HepG2 (cell line): Measurements from ENCODE around the gene PRRC1. TPM values are rescaled to one million over a fixed set of nuclear protein-coding genes. Genes with fewer than 3 reads are reported as not detected.

Experiments
- ATAC-seq: fragments of 200-7000 bp; cut with Tn5 transposase; 3 replicates; pipeline ENCODE4 v1.9.1; 2020; ENCODE audit warnings: mild to moderate bottlenecking, moderate library complexity
- BruUV-seq: library from RNA; stranded (reverse); fragments of 400-500 nt; replicated peaks from 2 replicates; lab custom pipeline; 2021; lab: Mats Ljungman, UMichigan
- CTCF ChIA-PET: fragments of 300-600 bp; formaldehyde crosslinking; extraction: SDS; loops from one replicate; lab custom pipeline; 2021; ENCODE audit warnings: low total read pairs, inconsistent platforms, low intra/inter-chr PET ratio; lab: Yijun Ruan, JAX
- POLR2A ChIA-PET: fragments of 350-600 bp; sonication (Branson Sonifier 250); formaldehyde crosslinking; loops from one replicate; lab custom pipeline; 2020; ENCODE audit warnings: antibody characterized with exemption, inconsistent platforms; lab: Yijun Ruan, JAX
- DNase-seq: peaks from one replicate; pipeline ENCODE4 v3.0.0-alpha.2; 2015; ENCODE audit warnings: low spot score
- FAIRE-seq: peaks from 3 replicates; lab custom pipeline; 2011; peaks lifted over from hg19 to GRCh38; lab: Jason Lieb, UNC
- H2AFZ ChIP-seq: one replicate; pipeline ENCODE4 v1.6.1; 2011; ENCODE audit warnings: low read length, inconsistent platforms
- H3K27ac ChIP-seq: fragments of 300-600 bp; 3 replicates; pipeline ENCODE4 v1.8.0; 2011; ENCODE audit warnings: mixed run types, mild to moderate bottlenecking, mixed read lengths, low read length, inconsistent platforms; ENCODE audit not compliant: insufficient read depth; ENCODE audit errors: extremely low read length
- H3K27me3 ChIP-seq, 2 experiments: fragments of 200-600 bp in 1 of 2; 2 replicates in 1 of 2; 3 replicates in 1 of 2; pipeline versions ENCODE4 v1.6.0 to v1.8.0; 2011; ENCODE audit warnings: low read length in 2 of 2, mild to moderate bottlenecking in 2 of 2, moderate library complexity in 2 of 2, inconsistent platforms in 1 of 2; ENCODE audit not compliant: insufficient read depth in 2 of 2, control insufficient read depth in 1 of 2
- H3K36me3 ChIP-seq, 2 experiments: fragments of 200-600 bp in 1 of 2; replicated peaks in 1 of 2; 2 replicates in 1 of 2; 3 replicates in 1 of 2; pipeline versions ENCODE4 v1.5.1 to v1.8.0; 2011; ENCODE audit warnings: low read length in 2 of 2, inconsistent platforms in 1 of 2; ENCODE audit not compliant: insufficient read depth in 2 of 2, control insufficient read depth in 1 of 2
- H3K4me1 ChIP-seq: 2 replicates; pipeline ENCODE4 v1.5.1; 2012; ENCODE audit warnings: low read length, inconsistent platforms; ENCODE audit not compliant: insufficient read depth
- H3K4me2 ChIP-seq: 2 replicates; pipeline ENCODE4 v1.6.0; 2011; ENCODE audit warnings: low read depth, low read length, inconsistent platforms
- H3K4me3 ChIP-seq, 3 experiments: fragments of 200-600 bp in 1 of 3; sonication (generic), shearing (Covaris generic) in 1 of 3; replicated peaks in 1 of 3; 2 replicates each; pipeline ENCODE4 v1.5.1; 2011 to 2016; ENCODE audit warnings: low read length in 3 of 3, inconsistent platforms in 2 of 3, low read depth in 2 of 3, mild to moderate bottlenecking in 2 of 3, control low read depth in 1 of 3, mixed read lengths in 1 of 3; ENCODE audit not compliant: insufficient read depth in 1 of 3
- H3K79me2 ChIP-seq: one replicate; pipeline ENCODE4 v1.6.1; 2011; ENCODE audit warnings: low read length, inconsistent platforms; ENCODE audit not compliant: insufficient read depth
- H3K9ac ChIP-seq: 2 replicates; pipeline ENCODE4 v1.6.0; 2011; ENCODE audit warnings: mild to moderate bottlenecking, low read depth, low read length, inconsistent platforms; ENCODE audit not compliant: insufficient read depth
- H3K9me3 ChIP-seq: 2 replicates; pipeline ENCODE4 v1.5.1; 2012; ENCODE audit warnings: mild to moderate bottlenecking, low read length
- H4K20me1 ChIP-seq: 2 replicates; pipeline ENCODE4 v1.6.0; 2011; ENCODE audit warnings: inconsistent platforms, mild to moderate bottlenecking, low read length, moderate library complexity; ENCODE audit not compliant: insufficient read depth
- BHLHE40 ChIP-seq: IDR thresholded peaks from 2 replicates; pipeline ENCODE4 v1.6.1; 2011; ENCODE audit warnings: low read length, improper control_type of control experiment
- BRD4 ChIP-seq: sonication (generic); formaldehyde crosslinking; IDR thresholded peaks from 2 replicates; pipeline ENCODE4 v1.4.0; 2020; ENCODE audit warnings: missing genetic modification reagents
- IRF2 ChIP-seq: IDR thresholded peaks from 2 replicates; pipeline ENCODE4 v1.6.1; 2018; ENCODE audit warnings: missing genetic modification reagents, missing compliant biosample characterization
- MBD4 ChIP-seq: IDR thresholded peaks from 2 replicates; pipeline ENCODE4 v1.6.1; 2012; ENCODE audit warnings: low read length, inconsistent platforms, borderline replicate concordance
- MED1 ChIP-seq: sonication (generic); formaldehyde crosslinking; IDR thresholded peaks from 2 replicates; pipeline ENCODE4 v1.4.0; 2020; ENCODE audit warnings: missing genetic modification reagents
- NCOA2 ChIP-seq: sonication (generic); formaldehyde crosslinking; IDR thresholded peaks from 2 replicates; pipeline ENCODE4 v1.8.0; 2022; ENCODE audit warnings: inconsistent platforms
- PRMT3 ChIP-seq: sonication (generic); formaldehyde crosslinking; IDR thresholded peaks from 2 replicates; pipeline ENCODE4 v1.8.1; 2022; ENCODE audit warnings: low read depth, mild to moderate bottlenecking, moderate library complexity, missing genetic modification reagents, borderline replicate concordance
- RAD21 ChIP-seq: fragments of 450-650 bp; formaldehyde crosslinking; IDR thresholded peaks from 2 replicates; pipeline ENCODE4 v1.5.0; 2020; ENCODE audit warnings: mild to moderate bottlenecking
- TEAD3 ChIP-seq: optimal IDR thresholded peaks from 2 replicates; pipeline ENCODE3; 2016; ENCODE audit warnings: borderline replicate concordance
- THYN1 ChIP-seq: sonication (generic); formaldehyde crosslinking; IDR thresholded peaks from 2 replicates; pipeline ENCODE4 v1.8.1; 2023; ENCODE audit warnings: low read depth, mild to moderate bottlenecking, moderate library complexity, missing genetic modification reagents, borderline replicate concordance
- ZFAT ChIP-seq: sonication (generic); formaldehyde crosslinking; conservative IDR thresholded peaks from 2 replicates; pipeline ENCODE4 v1.8.1; 2023; ENCODE audit warnings: missing genetic modification reagents, inconsistent platforms
- ZNF367 ChIP-seq: sonication (generic); formaldehyde crosslinking; IDR thresholded peaks from 2 replicates; pipeline ENCODE4 v1.4.0; 2020; ENCODE audit warnings: missing genetic modification reagents, borderline replicate concordance
- ZNF414 ChIP-seq: sonication (generic); formaldehyde crosslinking; IDR thresholded peaks from 2 replicates; pipeline ENCODE4 v1.5.0; 2020; ENCODE audit warnings: missing genetic modification reagents
- ZNF513 ChIP-seq: sonication (generic); formaldehyde crosslinking; conservative IDR thresholded peaks from 2 replicates; pipeline ENCODE4 v1.5.0; 2020; ENCODE audit warnings: missing genetic modification reagents
- WGBS: methylation state at CpG from one replicate; pipeline ENCODE4 v1.1.6; 2017; ENCODE audit warnings: low lambda C conversion rate; 5-methylcytosine and 5-hydroxymethylcytosine counted together
- in situ Hi-C: cut with HindIII; loops from 2 replicates; pipeline ENCODE4 v1.10.0; 2017; ENCODE audit warnings: low pct_unique_long_range_greater_than_20kb; ENCODE audit not compliant: extremely low pct_ligation_motif_present
- intact Hi-C: fragments of 100-400 bp; cut with micrococcal nuclease; formaldehyde crosslinking; loops from one replicate; pipeline ENCODE4 v1.10.0; 2022; ENCODE audit not compliant: unreplicated experiment
- polyA plus RNA-seq, 8 experiments: library from polyadenylated mRNA; depleted of rRNA in 3 of 8; stranded (reverse) in 7 of 8; unstranded in 1 of 8; fragments of >200 nt; fragmentation: Illumina TruSeq in 4 of 8; extraction: Trizol in 4 of 8; gene quantifications; 2 replicates each; pipeline versions ENCODE4 v1.2.1 to v1.2.3, GENCODE V29; 2011 to 2016; ENCODE audit warnings: low read depth in 4 of 8, missing spikeins in 1 of 8, mixed read lengths in 1 of 8; ENCODE audit not compliant: insufficient read depth in 1 of 8
- total RNA-seq, 5 experiments: library from RNA; depleted of rRNA; stranded (reverse); fragments of >200 nt; fragmentation: Illumina TruSeq; extraction: Trizol; gene quantifications; 2 replicates each; pipeline ENCODE4 v1.2.3, GENCODE V29; 2016; ENCODE audit warnings: low read depth in 1 of 5

PRRC1 gene
- total and polyA plus RNA-seq, 2 of the 13 experiments (the other 11 are each of a cell fraction or from before 2014, with no cell fraction given) = 48.5 to 51.9 TPM

GRCh38 chr5:127588368-127588767 is 70.9 kb downstream of the PRRC1 start:
- in situ Hi-C loops = no loop called here
- WGBS = 63% methylated on average over 1 of the region's 1 CpG
- FAIRE-seq = no peak

GRCh38 chr5:127589309-127590030 is 72.0 kb downstream of the PRRC1 start:
- Histone ChIP-seq H3K9ac (no peak overlapping the region), H3K4me1 (peaks cover 16% of the 10 kb centered on the region), H3K27ac (no peak overlapping the region), H2AFZ (no peak overlapping the region), H3K9me3 (no peaks in the 10 kb centered on the region), H3K36me3 (no peaks in the 10 kb centered on the region), H4K20me1 (no peaks in the 10 kb centered on the region), H3K4me2 (no peak overlapping the region), H3K27me3 (no peaks in the 10 kb centered on the region), H3K4me3 (no peak overlapping the region), H3K79me2 (no peaks in the 10 kb centered on the region)
- BruUV-seq = no TSS peak
- FAIRE-seq (no peak), DNase-seq (no peak), ATAC-seq (no peak)
- intact Hi-C loops = no loop called here
- WGBS = 60% methylated on average over 9 of the region's 12 CpGs
- ChIA-PET CTCF (no interaction called here), POLR2A (no interaction called here)
- in situ Hi-C loops = no loop called here
- TF ChIP-seq NCOA2 (no peak), ZNF414 (CRISPR knock-in tag) (no peak), ZNF513 (CRISPR knock-in tag) (no peak), MBD4 (no peak), THYN1 (CRISPR knock-in tag) (no peak), ZNF367 (CRISPR knock-in tag) (no peak), IRF2 (CRISPR knock-in tag) (no peak), RAD21 (CRISPR knock-in tag) (no peak), BHLHE40 (no peak), ZFAT (no peak)

More at GRCh38 chr5:127588368-127588767, 70.9 kb downstream of the PRRC1 start:
- ATAC-seq (no peak), DNase-seq (no peak)
- Histone ChIP-seq H3K79me2 (no peaks in the 10 kb centered on the region), H3K4me1 (peaks cover 16% of the 10 kb centered on the region), H3K4me2 (no peak overlapping the region), H3K27me3 (no peaks in the 10 kb centered on the region), H4K20me1 (no peaks in the 10 kb centered on the region), H3K9ac (no peak overlapping the region), H3K4me3 (no peak overlapping the region), H2AFZ (no peak overlapping the region), H3K36me3 (no peaks in the 10 kb centered on the region), H3K9me3 (no peaks in the 10 kb centered on the region), H3K27ac (no peak overlapping the region)
- no peak for TF ChIP-seq MED1 (CRISPR knock-in tag)
- no peak for TF ChIP-seq BRD4 (CRISPR knock-in tag)
- no peak for TF ChIP-seq TEAD3 (CRISPR knock-in tag)
- no peak for TF ChIP-seq PRMT3 (CRISPR knock-in tag)
- ChIA-PET POLR2A (no interaction called here), CTCF (no interaction called here)
- BruUV-seq = no TSS peak
- intact Hi-C loops = no loop called here
